Measurements from ENCODE around the gene IFITM1.
A peak's percentile ranks its signal among the peaks of the same experiment; 100 is the strongest.
"Not testable (repeated sequence)": the region's sequence is repeated elsewhere in the genome, so short reads cannot be mapped to it uniquely, and the experiment has no call there.

The IFITM1 gene

GRCh38 chr11:349270-349954 is 35.6 kb downstream of the IFITM1 start:
- H3K4me1 Mint-ChIP-seq (ENCODE audit: low read depth), result peaks cover 41% of the 10 kb centered on the region
- not testable (repeated sequence) for H3K27me3 Mint-ChIP-seq; H3K36me3 Mint-ChIP-seq (ENCODE audit: low read depth); H3K27ac Mint-ChIP-seq; H3K4me3 Mint-ChIP-seq; H3K9me3 Mint-ChIP-seq

- peaks cover 49% of the 10 kb centered on the region for H3K4me1 Mint-ChIP-seq (ENCODE audit: low read depth)
- H3K9me3 Mint-ChIP-seq; H3K4me3 Mint-ChIP-seq; H3K36me3 Mint-ChIP-seq (ENCODE audit: low read depth); H3K27ac Mint-ChIP-seq; H3K27me3 Mint-ChIP-seq: not testable (repeated sequence)
Measured at GRCh38 chr11:350033-350722, 36.3 kb downstream of the IFITM1 start.

GRCh38 chr11:350723-351255 is 36.9 kb downstream of the IFITM1 start:
- H3K4me1 Mint-ChIP-seq (ENCODE audit: low read depth), result peaks cover 52% of the 10 kb centered on the region
- H3K27me3 Mint-ChIP-seq, result no peaks in the 10 kb centered on the region
- no peaks in the 10 kb centered on the region for H3K9me3 Mint-ChIP-seq
- no peaks in the 10 kb centered on the region for H3K36me3 Mint-ChIP-seq (ENCODE audit: low read depth)
- peak overlapping the region; percentile 53 for H3K27ac Mint-ChIP-seq
- H3K4me3 Mint-ChIP-seq, result peak overlapping the region; percentile 0

- Mint-ChIP-seq H3K9me3 (no peaks in the 10 kb centered on the region), H3K27me3 (no peaks in the 10 kb centered on the region), H3K36me3 (ENCODE audit: low read depth) (no peaks in the 10 kb centered on the region), H3K4me1 (ENCODE audit: low read depth) (peaks cover 52% of the 10 kb centered on the region), H3K4me3 (no peak overlapping the region), H3K27ac (no peak overlapping the region)
Measured at GRCh38 chr11:351411-351810, 37.6 kb downstream of the IFITM1 start.

GRCh38 chr11:352456-353031 is 38.7 kb downstream of the IFITM1 start:
- Mint-ChIP-seq H3K36me3 (ENCODE audit: low read depth) (no peaks in the 10 kb centered on the region), H3K4me1 (ENCODE audit: low read depth) (peaks cover 52% of the 10 kb centered on the region), H3K27ac (peak overlapping the region; percentile 1), H3K27me3 (no peaks in the 10 kb centered on the region), H3K9me3 (no peaks in the 10 kb centered on the region), H3K4me3 (no peak overlapping the region)

- peaks cover 53% of the 10 kb centered on the region for H3K4me1 Mint-ChIP-seq (ENCODE audit: low read depth)
- no peaks in the 10 kb centered on the region for H3K9me3 Mint-ChIP-seq
- H3K4me3 Mint-ChIP-seq, result no peak overlapping the region
- H3K36me3 Mint-ChIP-seq (ENCODE audit: low read depth), result no peaks in the 10 kb centered on the region
- H3K27me3 Mint-ChIP-seq, result no peaks in the 10 kb centered on the region
- peak overlapping the region; percentile 49 for H3K27ac Mint-ChIP-seq
Measured at GRCh38 chr11:353179-353873, 39.5 kb downstream of the IFITM1 start.

- H3K4me3 Mint-ChIP-seq, result peak overlapping the region; percentile 87
- H3K9me3 Mint-ChIP-seq, result no peaks in the 10 kb centered on the region
- H3K4me1 Mint-ChIP-seq (ENCODE audit: low read depth), result peaks cover 53% of the 10 kb centered on the region
- no peaks in the 10 kb centered on the region for H3K27me3 Mint-ChIP-seq
- no peaks in the 10 kb centered on the region for H3K36me3 Mint-ChIP-seq (ENCODE audit: low read depth)
- H3K27ac Mint-ChIP-seq, result peak overlapping the region; percentile 96
Measured at GRCh38 chr11:355581-356458, 42.0 kb downstream of the IFITM1 start.

- Mint-ChIP-seq H3K4me3 (no peak overlapping the region), H3K27ac (no peak overlapping the region), H3K4me1 (ENCODE audit: low read depth) (peaks cover 45% of the 10 kb centered on the region), H3K36me3 (ENCODE audit: low read depth) (no peaks in the 10 kb centered on the region), H3K27me3 (no peaks in the 10 kb centered on the region), H3K9me3 (peaks cover 4% of the 10 kb centered on the region)
Measured at GRCh38 chr11:356610-357009, 42.8 kb downstream of the IFITM1 start.

GRCh38 chr11:357582-357981 is 43.7 kb downstream of the IFITM1 start:
- H3K27me3 Mint-ChIP-seq, result no peaks in the 10 kb centered on the region
- peaks cover 40% of the 10 kb centered on the region for H3K4me1 Mint-ChIP-seq (ENCODE audit: low read depth)
- H3K9me3 Mint-ChIP-seq, result peaks cover 4% of the 10 kb centered on the region
- H3K27ac Mint-ChIP-seq, result no peak overlapping the region
- no peaks in the 10 kb centered on the region for H3K36me3 Mint-ChIP-seq (ENCODE audit: low read depth)
- H3K4me3 Mint-ChIP-seq, result no peak overlapping the region

GRCh38 chr11:358129-358800 is 44.4 kb downstream of the IFITM1 start:
- H3K9me3 Mint-ChIP-seq, result peaks cover 4% of the 10 kb centered on the region
- H3K36me3 Mint-ChIP-seq (ENCODE audit: low read depth), result no peaks in the 10 kb centered on the region
- H3K4me1 Mint-ChIP-seq (ENCODE audit: low read depth), result peaks cover 33% of the 10 kb centered on the region
- no peaks in the 10 kb centered on the region for H3K27me3 Mint-ChIP-seq
- H3K27ac Mint-ChIP-seq, result no peak overlapping the region
- H3K4me3 Mint-ChIP-seq, result no peak overlapping the region

GRCh38 chr11:359181-359714 is 45.4 kb downstream of the IFITM1 start:
- Mint-ChIP-seq H3K27ac (no peak overlapping the region), H3K36me3 (ENCODE audit: low read depth) (no peaks in the 10 kb centered on the region), H3K9me3 (peaks cover 4% of the 10 kb centered on the region), H3K27me3 (no peaks in the 10 kb centered on the region), H3K4me1 (ENCODE audit: low read depth) (peaks cover 24% of the 10 kb centered on the region), H3K4me3 (no peak overlapping the region)

GRCh38 chr11:360326-361280 is 46.8 kb downstream of the IFITM1 start:
- H3K27ac Mint-ChIP-seq, result no peak overlapping the region
- no peaks in the 10 kb centered on the region for H3K27me3 Mint-ChIP-seq
- no peaks in the 10 kb centered on the region for H3K36me3 Mint-ChIP-seq (ENCODE audit: low read depth)
- peaks cover 4% of the 10 kb centered on the region for H3K9me3 Mint-ChIP-seq
- H3K4me1 Mint-ChIP-seq (ENCODE audit: low read depth), result peaks cover 11% of the 10 kb centered on the region
- no peak overlapping the region for H3K4me3 Mint-ChIP-seq

Data from stimulated activated naive CD8-positive, alpha-beta T cell treated with anti-CD3 and anti-CD28 coated beads, Interleukin-15, Interleukin-2, amounts not matched to agents 100 ng/mL and 50 ng/mL, for 24 hours (primary cell).